Epithelial cell of proximal tubule (primary cell): ENCODE data around the gene MED12L. TPM values are rescaled to one million over a fixed set of nuclear protein-coding genes. Genes with fewer than 3 reads are reported as not detected.

Experiments
- DNase-seq: peaks from one replicate; pipeline ENCODE4 v3.0.0-alpha.2; 2011; ENCODE audit warnings: low read depth
- H3K4me3 ChIP-seq: 2 replicates; pipeline ENCODE4 v1.5.1; 2011; ENCODE audit warnings: low read depth, mild to moderate bottlenecking, low read length
- total RNA-seq: library from RNA; depleted of rRNA; stranded (reverse); fragments of >200 nt; gene quantifications from 2 replicates; pipeline ENCODE4 v1.2.3, GENCODE V29; 2015
- TF ChIP-seq, protein P1 (sequence below): conservative IDR thresholded peaks from 2 replicates; pipeline ENCODE4 v1.5.1; 2012; ENCODE audit warnings: low read depth, mild to moderate bottlenecking, low read length

MED12L gene
- total RNA-seq, 1 donor from 2014 or later, result 0.12 TPM

DNA sequence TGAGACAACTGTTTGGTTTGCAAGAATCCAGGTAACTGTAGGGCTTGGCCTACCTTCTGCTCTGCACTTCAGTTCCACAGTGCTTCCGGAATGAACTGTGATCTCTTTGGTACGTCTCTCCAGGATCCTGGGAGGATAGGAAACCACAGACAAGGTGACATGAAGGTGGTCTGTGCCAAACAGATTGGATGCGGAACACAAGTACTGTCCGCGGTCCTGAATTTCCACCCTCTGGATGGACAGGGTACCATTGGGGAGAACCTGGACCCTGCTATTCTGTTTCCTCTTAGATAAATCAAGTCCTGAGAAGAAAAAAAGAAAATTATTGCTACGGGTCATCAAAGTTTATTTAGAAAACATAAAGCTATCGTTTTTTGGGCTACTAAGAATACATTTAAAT, 358.1 kb downstream of the MED12L start:
- H3K4me3 ChIP-seq, result no peak overlapping the region
- TF ChIP-seq, protein P1, sequence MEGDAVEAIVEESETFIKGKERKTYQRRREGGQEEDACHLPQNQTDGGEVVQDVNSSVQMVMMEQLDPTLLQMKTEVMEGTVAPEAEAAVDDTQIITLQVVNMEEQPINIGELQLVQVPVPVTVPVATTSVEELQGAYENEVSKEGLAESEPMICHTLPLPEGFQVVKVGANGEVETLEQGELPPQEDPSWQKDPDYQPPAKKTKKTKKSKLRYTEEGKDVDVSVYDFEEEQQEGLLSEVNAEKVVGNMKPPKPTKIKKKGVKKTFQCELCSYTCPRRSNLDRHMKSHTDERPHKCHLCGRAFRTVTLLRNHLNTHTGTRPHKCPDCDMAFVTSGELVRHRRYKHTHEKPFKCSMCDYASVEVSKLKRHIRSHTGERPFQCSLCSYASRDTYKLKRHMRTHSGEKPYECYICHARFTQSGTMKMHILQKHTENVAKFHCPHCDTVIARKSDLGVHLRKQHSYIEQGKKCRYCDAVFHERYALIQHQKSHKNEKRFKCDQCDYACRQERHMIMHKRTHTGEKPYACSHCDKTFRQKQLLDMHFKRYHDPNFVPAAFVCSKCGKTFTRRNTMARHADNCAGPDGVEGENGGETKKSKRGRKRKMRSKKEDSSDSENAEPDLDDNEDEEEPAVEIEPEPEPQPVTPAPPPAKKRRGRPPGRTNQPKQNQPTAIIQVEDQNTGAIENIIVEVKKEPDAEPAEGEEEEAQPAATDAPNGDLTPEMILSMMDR, result no peak
- DNase-seq, result no peak

DNA sequence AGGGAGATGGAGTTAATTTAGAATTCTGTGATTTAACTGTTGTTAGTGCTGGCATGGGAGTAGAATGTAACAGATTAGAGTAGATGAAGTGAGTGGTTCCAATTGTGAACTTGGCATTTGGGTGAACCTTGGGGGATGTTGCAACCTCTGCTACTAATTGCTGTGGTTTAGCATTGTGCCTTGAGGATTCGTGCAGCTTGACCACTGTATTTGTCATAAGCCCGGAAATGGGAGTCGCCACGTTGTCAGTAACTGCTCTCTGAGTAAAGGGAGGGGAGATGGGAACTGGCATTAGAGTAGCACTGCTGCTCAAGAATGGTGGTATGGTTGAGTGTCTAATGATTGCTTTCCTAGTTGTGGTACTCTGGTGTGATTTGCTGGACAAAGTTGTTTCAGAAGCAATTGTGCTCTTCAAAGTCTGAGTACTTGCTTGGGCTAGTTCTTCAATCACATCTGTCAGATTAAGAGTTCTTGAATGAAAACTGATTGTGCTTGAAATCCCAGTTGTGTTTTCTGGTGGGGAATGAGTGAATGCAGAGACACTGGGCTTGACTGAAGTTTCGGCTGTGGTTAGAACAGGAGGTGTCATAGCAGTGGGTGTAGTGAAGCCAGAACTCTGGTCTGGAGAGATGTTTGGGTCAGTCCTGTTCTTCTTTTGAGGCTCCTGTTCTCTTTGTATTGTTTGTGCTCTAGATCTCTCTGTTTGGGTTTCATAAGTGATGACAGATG, 360.0 kb downstream of the MED12L start:
- H3K4me3 ChIP-seq, result no peak overlapping the region
- TF ChIP-seq, protein P1, result no peak
- DNase-seq, result no peak

DNA sequence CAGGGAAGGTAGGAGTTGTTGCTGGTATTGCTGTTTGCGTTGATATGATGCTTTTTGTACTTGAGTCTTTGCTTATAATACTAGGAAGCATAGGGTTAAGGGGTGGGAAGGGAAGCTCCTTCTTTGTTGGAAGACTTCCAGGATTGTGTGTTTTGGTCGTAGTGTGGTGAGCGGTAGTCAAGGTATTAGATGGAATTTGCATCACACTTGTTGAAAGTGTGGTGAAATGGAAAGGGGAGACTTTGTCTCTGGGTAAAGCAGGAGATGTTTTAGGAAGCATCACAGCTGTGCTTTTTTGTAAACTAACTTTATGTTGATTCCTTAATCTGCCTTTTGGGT, 360.5 kb downstream of the MED12L start:
- H3K4me3 ChIP-seq, result no peak overlapping the region
- no peak for DNase-seq
- TF ChIP-seq, protein P1, result no peak

DNA sequence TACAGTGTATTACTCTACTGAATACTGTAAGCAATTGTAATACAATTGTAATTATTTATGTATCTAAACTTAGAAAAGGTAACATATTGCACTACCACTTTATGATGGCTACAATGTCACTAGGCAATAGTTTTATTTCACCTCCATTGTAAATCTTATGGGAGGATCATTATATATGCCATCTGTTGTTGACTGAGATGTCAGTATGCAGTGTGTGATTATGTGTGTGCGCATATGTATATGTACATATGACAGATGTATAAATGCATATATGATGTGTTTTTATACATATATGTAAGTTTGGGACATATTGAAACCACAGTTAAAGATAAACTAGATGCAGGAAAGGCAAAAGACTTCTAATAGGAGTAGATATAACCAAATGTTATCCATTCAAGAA, 366.9 kb downstream of the MED12L start:
- no peak overlapping the region for H3K4me3 ChIP-seq
- no peak for DNase-seq
- TF ChIP-seq, protein P1, result no peak

DNA sequence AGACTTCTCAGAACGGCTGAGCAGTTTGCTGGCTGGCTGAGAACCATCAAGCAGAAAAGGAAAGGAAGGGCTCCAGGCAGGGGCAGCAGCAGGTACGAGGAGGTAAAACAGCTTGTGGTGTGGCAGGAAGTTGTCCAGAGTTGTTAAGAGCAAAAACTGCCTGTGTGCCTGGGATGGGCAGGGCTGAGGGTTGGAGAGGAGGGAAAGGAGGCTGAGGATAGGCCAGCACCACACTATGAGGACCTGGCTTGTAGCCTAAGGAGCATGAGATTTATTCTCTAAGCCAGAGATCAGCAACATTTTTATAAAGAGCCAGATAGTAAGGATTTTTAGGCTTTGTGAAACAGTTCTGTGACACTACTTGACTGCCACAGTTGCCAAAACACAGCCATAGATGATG, 367.4 kb downstream of the MED12L start:
- TF ChIP-seq, protein P1, result no peak
- no peak for DNase-seq
- no peak overlapping the region for H3K4me3 ChIP-seq

DNA sequence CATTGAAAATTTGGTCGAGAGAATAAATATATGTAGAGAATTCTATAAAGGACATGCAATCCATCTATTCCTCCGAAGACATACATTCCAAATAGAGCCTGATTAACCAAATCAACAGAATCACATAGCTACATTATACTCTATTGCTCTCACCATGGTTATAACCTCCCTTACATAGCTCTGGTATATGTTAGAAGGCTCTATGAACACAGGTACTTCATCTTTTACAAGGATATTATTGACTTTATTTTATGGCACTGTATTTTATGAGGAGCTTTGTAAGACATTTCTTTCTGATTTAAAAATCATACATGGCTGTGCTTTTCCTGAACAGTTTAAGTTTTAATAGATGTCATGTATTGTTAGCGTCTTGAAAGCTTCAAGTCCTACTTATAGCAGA, 370.6 kb downstream of the MED12L start:
- no peak for DNase-seq
- no peak overlapping the region for H3K4me3 ChIP-seq
- TF ChIP-seq, protein P1, result no peak

DNA sequence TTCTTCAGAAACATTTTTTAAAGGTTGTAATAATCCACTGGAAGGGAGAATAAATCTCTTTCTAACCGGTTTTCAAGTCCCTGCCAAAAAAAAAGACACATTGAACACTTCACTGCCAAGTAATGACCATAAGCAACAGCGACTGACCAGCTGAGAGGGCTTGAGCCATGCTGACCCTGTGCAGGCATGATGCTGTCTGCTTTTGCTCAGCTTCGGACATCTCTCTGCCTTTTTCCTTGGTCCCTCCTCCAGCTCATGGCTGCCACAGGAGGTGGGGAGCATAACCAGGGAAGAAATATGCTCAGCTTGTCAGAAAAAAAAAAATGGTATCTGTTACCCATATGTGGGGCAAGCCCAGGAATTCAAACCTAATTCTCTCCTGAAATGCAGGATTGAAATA, 373.9 kb downstream of the MED12L start:
- H3K4me3 ChIP-seq, result no peak overlapping the region
- DNase-seq, result no peak
- TF ChIP-seq, protein P1, result no peak
